WTC11 (cell line): ENCODE measurements around the gene ANKEF1. TPM values are rescaled to one million over a fixed set of nuclear protein-coding genes. Genes with fewer than 3 reads are reported as not detected.
"Not testable (repeated sequence)": the region's sequence is repeated elsewhere in the genome, so short reads cannot be mapped to it uniquely, and the experiment has no call there.

Experiments
- ATAC-seq: fragments of 200-7000 bp; cut with Tn5 transposase; 2 replicates; pipeline ENCODE4 v1.10.0; 2021; ENCODE audit warnings: mild to moderate bottlenecking, moderate library complexity
- CTCF ChIA-PET: fragments of 300-600 bp; sonication (Branson Sonifier 250); formaldehyde crosslinking; loops from one replicate; lab custom pipeline; 2021; ENCODE audit warnings: antibody characterized with exemption; lab: Charles Lee
- POLR2A ChIA-PET: fragments of 350-600 bp; sonication (Branson Sonifier 250); formaldehyde crosslinking; loops from one replicate; lab custom pipeline; 2021; ENCODE audit warnings: antibody characterized with exemption; lab: Charles Lee
- DNase-seq: peaks from one replicate; pipeline ENCODE4 v3.0.0; 2021; ENCODE audit warnings: low spot score
- H3K27ac Mint-ChIP-seq: 2 replicates; pipeline ENCODE4 v1.8.0; 2021; ENCODE audit warnings: mixed read lengths
- H3K27me3 Mint-ChIP-seq: 2 replicates; pipeline ENCODE4 v1.8.0; 2021; ENCODE audit warnings: low read depth, mild to moderate bottlenecking, moderate library complexity, mixed read lengths
- H3K36me3 Mint-ChIP-seq: 2 replicates; pipeline ENCODE4 v1.8.0; 2021; ENCODE audit warnings: mixed read lengths
- H3K4me1 Mint-ChIP-seq: 2 replicates; pipeline ENCODE4 v1.8.0; 2022; ENCODE audit warnings: mixed read lengths
- H3K4me3 Mint-ChIP-seq: 2 replicates; pipeline ENCODE4 v1.8.0; 2021; ENCODE audit warnings: mild to moderate bottlenecking, moderate library complexity, mixed read lengths
- H3K9me3 Mint-ChIP-seq: 2 replicates; pipeline ENCODE4 v1.8.0; 2021; ENCODE audit warnings: mixed read lengths
- CREB1 ChIP-seq: sonication (generic); formaldehyde crosslinking; IDR thresholded peaks from 2 replicates; pipeline ENCODE4 v1.8.0; 2023; ENCODE audit warnings: mild to moderate bottlenecking, missing genetic modification reagents
- EMX1 ChIP-seq: fragments of 250-450 bp; sonication (Bioruptor Pico); IDR thresholded peaks from 2 replicates; pipeline ENCODE4 v1.8.0; 2021; ENCODE audit warnings: mild to moderate bottlenecking
- FOXJ3 ChIP-seq: sonication (generic); formaldehyde crosslinking; IDR thresholded peaks from 2 replicates; pipeline ENCODE4 v1.9.0; 2021; ENCODE audit warnings: missing genetic modification reagents, mild to moderate bottlenecking, borderline replicate concordance
- FOXP1 ChIP-seq: sonication (generic); formaldehyde crosslinking; IDR thresholded peaks from 2 replicates; pipeline ENCODE4 v1.8.0; 2022; ENCODE audit warnings: missing genetic modification reagents, mild to moderate bottlenecking, moderate library complexity, borderline replicate concordance
- JUN ChIP-seq: sonication (generic); formaldehyde crosslinking; IDR thresholded peaks from 2 replicates; pipeline ENCODE4 v1.8.0; 2023; ENCODE audit warnings: mild to moderate bottlenecking, missing genetic modification reagents
- MXD4 ChIP-seq: fragments of 250-450 bp; sonication (Bioruptor Pico); IDR thresholded peaks from 2 replicates; pipeline ENCODE4 v1.8.0; 2021; ENCODE audit warnings: mild to moderate bottlenecking, moderate library complexity, borderline replicate concordance
- RORB ChIP-seq: fragments of 250-450 bp; sonication (Bioruptor Pico); IDR thresholded peaks from 2 replicates; pipeline ENCODE4 v1.9.0; 2021; ENCODE audit warnings: mild to moderate bottlenecking
- TEAD1 ChIP-seq: sonication (generic); formaldehyde crosslinking; IDR thresholded peaks from 2 replicates; pipeline ENCODE4 v1.8.0; 2022; ENCODE audit warnings: mild to moderate bottlenecking, missing genetic modification reagents
- ZNF219 ChIP-seq: sonication (generic); formaldehyde crosslinking; IDR thresholded peaks from 2 replicates; pipeline ENCODE4 v1.8.0; 2023; ENCODE audit warnings: missing genetic modification reagents, mild to moderate bottlenecking, borderline replicate concordance
- ZNF263 ChIP-seq: sonication (generic); formaldehyde crosslinking; IDR thresholded peaks from 2 replicates; pipeline ENCODE4 v1.8.1; 2022; ENCODE audit warnings: low read depth, mild to moderate bottlenecking, moderate library complexity, missing genetic modification reagents
- total RNA-seq: library from RNA; stranded (reverse); gene quantifications from 3 replicates; pipeline ENCODE4 v1.2.3, GENCODE V29; 2021
- TF ChIP-seq, protein P1 (sequence below): sonication (generic); formaldehyde crosslinking; IDR thresholded peaks from 2 replicates; pipeline ENCODE4 v1.8.1; 2023; ENCODE audit warnings: mild to moderate bottlenecking, missing genetic modification reagents
- TF ChIP-seq, protein P2 (sequence below): fragments of 250-450 bp; sonication (Bioruptor Pico); IDR thresholded peaks from 2 replicates; pipeline ENCODE4 v2.1.2; 2022; ENCODE audit warnings: mild to moderate bottlenecking, moderate library complexity
- TF ChIP-seq, protein P3 (sequence below): sonication (generic); formaldehyde crosslinking; IDR thresholded peaks from 2 replicates; pipeline ENCODE4 v1.8.1; 2023; ENCODE audit warnings: mild to moderate bottlenecking, missing genetic modification reagents
- TF ChIP-seq, protein P4 (sequence below): fragments of 250-450 bp; sonication (Bioruptor Pico); IDR thresholded peaks from 2 replicates; pipeline ENCODE4 v1.9.0; 2021; ENCODE audit warnings: mild to moderate bottlenecking

Gene ANKEF1
- total RNA-seq, 1 experiment from 2014 or later: 7.1 TPM

DNA sequence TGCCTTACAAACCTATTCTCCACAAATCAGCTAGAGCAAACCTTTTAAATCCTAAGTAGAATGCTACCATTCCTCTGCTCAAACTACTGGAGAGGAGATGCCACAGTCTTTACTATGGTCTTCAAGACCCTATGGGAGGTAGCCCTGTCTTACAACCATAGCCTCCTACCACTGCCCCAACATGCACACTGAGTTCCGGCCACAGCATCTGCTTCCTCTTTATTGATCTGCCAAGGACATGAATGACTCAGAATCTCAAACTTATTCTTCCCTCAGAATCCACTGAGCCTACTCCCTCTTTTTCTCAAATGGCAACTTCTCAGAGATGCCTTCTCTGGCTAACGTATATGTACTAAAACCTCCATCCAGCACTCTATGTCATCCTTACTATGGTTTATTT, 12.2 kb upstream of the ANKEF1 start (continued):
- TF ChIP-seq RORB (CRISPR knock-in tag) (no peak), EMX1 (no peak), TEAD1 (CRISPR knock-in tag) (no peak)
- TF ChIP-seq, all 79 proteins: peak for 0

DNA sequence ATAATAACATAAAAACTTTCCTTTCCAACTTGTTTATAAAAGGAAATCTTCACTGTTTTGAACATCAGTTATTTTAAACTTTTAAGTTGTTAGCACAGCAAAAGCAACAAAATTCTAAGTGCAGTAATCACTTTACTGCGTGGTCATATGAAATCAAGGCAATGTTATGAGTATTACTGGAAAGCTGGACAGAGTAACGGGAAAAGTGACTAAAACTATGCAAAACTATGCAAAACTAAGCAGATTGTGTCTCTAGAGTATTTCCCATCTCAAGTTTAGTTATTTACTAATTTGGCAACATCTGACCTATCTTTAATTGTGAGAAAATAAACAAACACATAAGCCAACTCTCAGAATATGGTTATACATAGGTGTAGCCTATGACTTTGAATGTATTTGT, 10.9 kb upstream of the ANKEF1 start:
- POLR2A ChIA-PET: no interaction called here
- Mint-ChIP-seq H3K27ac (no peak overlapping the region), H3K27me3 (no peaks in the 10 kb centered on the region), H3K36me3 (no peaks in the 10 kb centered on the region), H3K4me1 (no peaks in the 10 kb centered on the region), H3K4me3 (no peak overlapping the region)
- CTCF ChIA-PET: no interaction called here
- no peak for ATAC-seq
- TF ChIP-seq FOXJ3 (CRISPR knock-in tag): no peak
- no peak for TF ChIP-seq ZNF263
- TF ChIP-seq, protein P1, sequence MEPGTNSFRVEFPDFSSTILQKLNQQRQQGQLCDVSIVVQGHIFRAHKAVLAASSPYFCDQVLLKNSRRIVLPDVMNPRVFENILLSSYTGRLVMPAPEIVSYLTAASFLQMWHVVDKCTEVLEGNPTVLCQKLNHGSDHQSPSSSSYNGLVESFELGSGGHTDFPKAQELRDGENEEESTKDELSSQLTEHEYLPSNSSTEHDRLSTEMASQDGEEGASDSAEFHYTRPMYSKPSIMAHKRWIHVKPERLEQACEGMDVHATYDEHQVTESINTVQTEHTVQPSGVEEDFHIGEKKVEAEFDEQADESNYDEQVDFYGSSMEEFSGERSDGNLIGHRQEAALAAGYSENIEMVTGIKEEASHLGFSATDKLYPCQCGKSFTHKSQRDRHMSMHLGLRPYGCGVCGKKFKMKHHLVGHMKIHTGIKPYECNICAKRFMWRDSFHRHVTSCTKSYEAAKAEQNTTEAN (CRISPR knock-in tag): no peak
- TF ChIP-seq FOXP1 (CRISPR knock-in tag): no peak
- TF ChIP-seq, protein P2, sequence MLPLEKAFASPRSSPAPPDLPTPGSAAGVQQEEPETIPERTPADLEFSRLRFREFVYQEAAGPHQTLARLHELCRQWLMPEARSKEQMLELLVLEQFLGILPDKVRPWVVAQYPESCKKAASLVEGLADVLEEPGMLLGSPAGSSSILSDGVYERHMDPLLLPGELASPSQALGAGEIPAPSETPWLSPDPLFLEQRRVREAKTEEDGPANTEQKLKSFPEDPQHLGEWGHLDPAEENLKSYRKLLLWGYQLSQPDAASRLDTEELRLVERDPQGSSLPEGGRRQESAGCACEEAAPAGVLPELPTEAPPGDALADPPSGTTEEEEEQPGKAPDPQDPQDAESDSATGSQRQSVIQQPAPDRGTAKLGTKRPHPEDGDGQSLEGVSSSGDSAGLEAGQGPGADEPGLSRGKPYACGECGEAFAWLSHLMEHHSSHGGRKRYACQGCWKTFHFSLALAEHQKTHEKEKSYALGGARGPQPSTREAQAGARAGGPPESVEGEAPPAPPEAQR (CRISPR knock-in tag): no peak
- TF ChIP-seq, protein P3, sequence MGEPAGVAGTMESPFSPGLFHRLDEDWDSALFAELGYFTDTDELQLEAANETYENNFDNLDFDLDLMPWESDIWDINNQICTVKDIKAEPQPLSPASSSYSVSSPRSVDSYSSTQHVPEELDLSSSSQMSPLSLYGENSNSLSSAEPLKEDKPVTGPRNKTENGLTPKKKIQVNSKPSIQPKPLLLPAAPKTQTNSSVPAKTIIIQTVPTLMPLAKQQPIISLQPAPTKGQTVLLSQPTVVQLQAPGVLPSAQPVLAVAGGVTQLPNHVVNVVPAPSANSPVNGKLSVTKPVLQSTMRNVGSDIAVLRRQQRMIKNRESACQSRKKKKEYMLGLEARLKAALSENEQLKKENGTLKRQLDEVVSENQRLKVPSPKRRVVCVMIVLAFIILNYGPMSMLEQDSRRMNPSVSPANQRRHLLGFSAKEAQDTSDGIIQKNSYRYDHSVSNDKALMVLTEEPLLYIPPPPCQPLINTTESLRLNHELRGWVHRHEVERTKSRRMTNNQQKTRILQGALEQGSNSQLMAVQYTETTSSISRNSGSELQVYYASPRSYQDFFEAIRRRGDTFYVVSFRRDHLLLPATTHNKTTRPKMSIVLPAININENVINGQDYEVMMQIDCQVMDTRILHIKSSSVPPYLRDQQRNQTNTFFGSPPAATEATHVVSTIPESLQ (CRISPR knock-in tag): no peak
- no peak for TF ChIP-seq MXD4 (CRISPR knock-in tag)
- no peak for TF ChIP-seq ZNF219
- TF ChIP-seq CREB1 (CRISPR knock-in tag): no peak
- TF ChIP-seq JUN: no peak
- TF ChIP-seq, protein P4, sequence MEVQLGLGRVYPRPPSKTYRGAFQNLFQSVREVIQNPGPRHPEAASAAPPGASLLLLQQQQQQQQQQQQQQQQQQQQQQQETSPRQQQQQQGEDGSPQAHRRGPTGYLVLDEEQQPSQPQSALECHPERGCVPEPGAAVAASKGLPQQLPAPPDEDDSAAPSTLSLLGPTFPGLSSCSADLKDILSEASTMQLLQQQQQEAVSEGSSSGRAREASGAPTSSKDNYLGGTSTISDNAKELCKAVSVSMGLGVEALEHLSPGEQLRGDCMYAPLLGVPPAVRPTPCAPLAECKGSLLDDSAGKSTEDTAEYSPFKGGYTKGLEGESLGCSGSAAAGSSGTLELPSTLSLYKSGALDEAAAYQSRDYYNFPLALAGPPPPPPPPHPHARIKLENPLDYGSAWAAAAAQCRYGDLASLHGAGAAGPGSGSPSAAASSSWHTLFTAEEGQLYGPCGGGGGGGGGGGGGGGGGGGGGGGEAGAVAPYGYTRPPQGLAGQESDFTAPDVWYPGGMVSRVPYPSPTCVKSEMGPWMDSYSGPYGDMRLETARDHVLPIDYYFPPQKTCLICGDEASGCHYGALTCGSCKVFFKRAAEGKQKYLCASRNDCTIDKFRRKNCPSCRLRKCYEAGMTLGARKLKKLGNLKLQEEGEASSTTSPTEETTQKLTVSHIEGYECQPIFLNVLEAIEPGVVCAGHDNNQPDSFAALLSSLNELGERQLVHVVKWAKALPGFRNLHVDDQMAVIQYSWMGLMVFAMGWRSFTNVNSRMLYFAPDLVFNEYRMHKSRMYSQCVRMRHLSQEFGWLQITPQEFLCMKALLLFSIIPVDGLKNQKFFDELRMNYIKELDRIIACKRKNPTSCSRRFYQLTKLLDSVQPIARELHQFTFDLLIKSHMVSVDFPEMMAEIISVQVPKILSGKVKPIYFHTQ (CRISPR knock-in tag): no peak
- TF ChIP-seq, all 79 proteins: peak for 0
- no peak for DNase-seq
- H3K9me3 Mint-ChIP-seq: peaks cover 4% of the 10 kb centered on the region

DNA sequence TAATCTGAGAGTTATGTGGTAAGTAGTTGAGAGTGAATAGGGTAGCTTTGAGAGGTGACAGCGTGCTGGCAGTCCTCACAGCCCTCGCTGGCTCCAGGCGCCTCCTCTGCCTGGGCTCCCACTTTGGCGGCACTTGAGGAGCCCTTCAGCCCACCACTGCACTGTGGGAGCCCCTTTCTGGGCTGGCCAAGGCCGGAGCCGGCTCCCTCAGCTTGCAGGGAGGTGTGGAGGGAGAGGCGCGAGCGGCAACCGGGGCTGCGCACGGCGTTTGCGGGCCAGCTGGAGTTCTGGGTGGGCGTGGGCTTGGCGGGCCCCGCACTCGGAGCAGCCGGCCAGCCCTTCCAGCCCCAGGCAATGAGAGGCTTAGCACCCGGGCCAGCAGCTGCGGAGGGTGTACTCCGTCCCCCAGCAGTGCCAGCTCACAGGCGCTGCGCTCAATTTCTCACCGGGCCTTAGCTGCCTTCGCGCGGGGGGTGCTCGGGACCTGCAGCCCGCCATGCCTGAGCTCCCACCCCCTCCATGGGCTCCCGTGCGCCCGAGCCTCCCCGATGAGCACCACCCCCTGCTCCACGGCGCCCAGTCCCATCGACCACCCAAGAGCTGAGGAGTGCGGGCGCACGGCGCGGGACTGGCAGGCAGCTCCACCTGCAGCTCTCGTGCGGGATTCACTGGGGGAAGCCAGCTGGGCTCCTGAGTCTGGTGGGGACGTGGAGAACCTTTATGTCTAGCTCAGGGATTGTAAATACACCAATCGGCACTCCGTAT, 3.2 kb upstream of the ANKEF1 start:
- H3K27ac Mint-ChIP-seq, H3K4me1 Mint-ChIP-seq, POLR2A ChIA-PET, DNase-seq, H3K4me3 Mint-ChIP-seq, CTCF ChIA-PET, H3K36me3 Mint-ChIP-seq, ATAC-seq: not testable (repeated sequence)
- Mint-ChIP-seq H3K9me3 (peaks cover 15% of the 10 kb centered on the region), H3K27me3 (peaks cover 20% of the 10 kb centered on the region)
